ENCODE results near the gene LHFPL3.

The LHFPL3 gene

DNA sequence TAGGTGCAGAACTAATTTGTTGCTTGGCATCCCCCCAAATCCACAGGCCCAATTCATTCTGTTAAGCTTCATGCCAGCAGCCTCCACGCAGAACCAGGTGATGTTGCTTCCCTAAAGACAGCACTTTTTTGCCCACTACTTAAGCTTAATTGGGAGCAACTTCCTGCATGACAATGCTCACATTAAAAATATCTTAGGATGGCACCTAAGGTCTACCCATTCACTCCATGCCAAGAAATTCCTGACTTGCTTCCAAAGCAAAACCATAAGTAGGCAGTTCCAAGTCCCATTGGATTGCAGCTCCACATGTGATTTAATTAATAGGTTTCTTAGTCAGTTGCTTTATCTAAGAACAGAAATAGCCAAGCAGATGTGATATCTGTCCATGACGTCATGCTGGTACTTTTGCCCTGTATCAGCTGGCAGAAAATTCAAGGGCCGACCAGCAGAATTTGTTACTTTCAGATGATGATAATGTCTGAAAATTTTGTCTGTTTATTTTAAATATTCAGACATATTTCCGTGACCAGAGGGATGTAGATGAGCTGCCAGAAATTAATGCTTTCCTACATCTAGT is 325.5 kb downstream of the LHFPL3 start:
- H3K4me1 ChIP-seq (ENCODE audit: control insufficient read depth in 1 of 2, insufficient read depth in 1 of 2, low read depth in 1 of 2, low read length in 1 of 2): no peaks in the 10 kb centered on the region
- no peak overlapping the region for H3K27ac ChIP-seq
- TF ChIP-seq, protein P1, sequence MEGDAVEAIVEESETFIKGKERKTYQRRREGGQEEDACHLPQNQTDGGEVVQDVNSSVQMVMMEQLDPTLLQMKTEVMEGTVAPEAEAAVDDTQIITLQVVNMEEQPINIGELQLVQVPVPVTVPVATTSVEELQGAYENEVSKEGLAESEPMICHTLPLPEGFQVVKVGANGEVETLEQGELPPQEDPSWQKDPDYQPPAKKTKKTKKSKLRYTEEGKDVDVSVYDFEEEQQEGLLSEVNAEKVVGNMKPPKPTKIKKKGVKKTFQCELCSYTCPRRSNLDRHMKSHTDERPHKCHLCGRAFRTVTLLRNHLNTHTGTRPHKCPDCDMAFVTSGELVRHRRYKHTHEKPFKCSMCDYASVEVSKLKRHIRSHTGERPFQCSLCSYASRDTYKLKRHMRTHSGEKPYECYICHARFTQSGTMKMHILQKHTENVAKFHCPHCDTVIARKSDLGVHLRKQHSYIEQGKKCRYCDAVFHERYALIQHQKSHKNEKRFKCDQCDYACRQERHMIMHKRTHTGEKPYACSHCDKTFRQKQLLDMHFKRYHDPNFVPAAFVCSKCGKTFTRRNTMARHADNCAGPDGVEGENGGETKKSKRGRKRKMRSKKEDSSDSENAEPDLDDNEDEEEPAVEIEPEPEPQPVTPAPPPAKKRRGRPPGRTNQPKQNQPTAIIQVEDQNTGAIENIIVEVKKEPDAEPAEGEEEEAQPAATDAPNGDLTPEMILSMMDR (IDR thresholded peaks at IDR 0.05): no peak

DNA sequence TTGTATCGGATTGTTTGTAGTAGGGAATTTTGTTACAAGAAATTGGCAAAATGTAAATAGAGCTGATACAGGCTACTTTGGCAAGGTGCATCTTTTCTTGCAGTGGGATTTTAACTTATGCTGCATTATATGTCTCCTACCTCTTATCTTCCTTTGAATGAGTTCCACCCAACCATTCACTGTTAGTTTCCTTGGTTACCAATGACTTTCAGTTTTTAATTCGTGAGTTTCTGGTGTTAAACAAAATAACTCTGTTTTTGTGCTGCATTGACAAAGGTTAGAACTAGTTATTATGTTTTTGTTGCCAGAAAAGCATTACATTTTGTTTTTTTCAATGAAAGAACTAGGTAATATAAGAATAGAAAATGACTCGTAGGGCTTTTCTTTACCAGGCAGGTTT is 327.2 kb downstream of the LHFPL3 start:
- Histone ChIP-seq H3K4me1 (ENCODE audit: control insufficient read depth in 1 of 2, insufficient read depth in 1 of 2, low read depth in 1 of 2, low read length in 1 of 2) (no peaks in the 10 kb centered on the region), H3K36me3 (no peaks in the 10 kb centered on the region), H3K4me3 (ENCODE audit: low read depth in 1 of 2, low read length in 1 of 2) (no peak overlapping the region), H3K27me3 (no peaks in the 10 kb centered on the region), H3K9me3 (no peaks in the 10 kb centered on the region), H3K27ac (no peak overlapping the region)
- TF ChIP-seq, protein P1 (IDR thresholded peaks at IDR 0.05): no peak

More for the DNA sequence above, 325.5 kb downstream of the LHFPL3 start:
- H3K9me3 ChIP-seq: no peaks in the 10 kb centered on the region
- no peaks in the 10 kb centered on the region for H3K36me3 ChIP-seq
- H3K27me3 ChIP-seq: no peaks in the 10 kb centered on the region
- H3K4me3 ChIP-seq (ENCODE audit: low read depth in 1 of 2, low read length in 1 of 2): no peak overlapping the region

DNA sequence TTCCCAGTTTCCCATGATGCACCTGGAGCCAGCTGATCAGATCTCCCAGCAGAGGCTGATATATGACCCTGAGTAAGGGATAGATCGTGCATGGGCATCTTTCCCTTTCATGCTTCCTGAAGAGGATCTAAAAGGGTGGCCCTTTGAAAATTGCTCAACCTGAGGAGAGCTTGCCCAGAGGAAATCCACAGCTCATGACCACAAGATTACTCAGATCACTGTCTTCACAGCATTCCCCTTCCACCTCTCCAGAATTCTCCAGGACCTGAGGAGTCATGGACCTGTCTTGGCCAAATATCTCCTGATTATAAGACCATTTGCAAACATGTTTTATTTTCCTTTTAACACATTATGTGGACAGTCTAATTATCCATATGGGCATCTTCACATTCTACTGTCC is 328.1 kb downstream of the LHFPL3 start:
- no peaks in the 10 kb centered on the region for H3K27me3 ChIP-seq
- TF ChIP-seq, protein P1 (IDR thresholded peaks at IDR 0.05): no peak
- H3K4me3 ChIP-seq (ENCODE audit: low read depth in 1 of 2, low read length in 1 of 2): no peak overlapping the region
- no peaks in the 10 kb centered on the region for H3K36me3 ChIP-seq
- no peaks in the 10 kb centered on the region for H3K9me3 ChIP-seq
- no peaks in the 10 kb centered on the region for H3K4me1 ChIP-seq (ENCODE audit: control insufficient read depth in 1 of 2, insufficient read depth in 1 of 2, low read depth in 1 of 2, low read length in 1 of 2)
- no peak overlapping the region for H3K27ac ChIP-seq

DNA sequence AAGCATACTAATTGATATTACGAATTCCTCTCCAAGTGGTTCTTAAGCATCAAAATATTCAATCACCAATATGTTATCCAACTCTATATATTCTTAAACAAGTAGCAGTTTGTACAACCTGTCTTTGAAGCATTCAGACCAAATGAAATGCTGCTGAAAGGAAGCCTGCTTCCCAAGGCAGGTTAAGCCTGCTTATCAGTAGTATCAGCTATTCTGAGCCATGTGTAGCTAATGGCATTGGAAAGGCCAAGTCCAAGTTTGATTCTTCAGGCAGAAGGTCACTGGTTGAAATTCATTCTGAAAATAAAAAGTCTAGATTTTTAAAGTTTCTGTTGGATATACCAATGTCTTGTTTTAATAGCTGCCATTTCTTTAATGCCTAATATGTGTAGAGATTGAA is 328.7 kb downstream of the LHFPL3 start:
- H3K27ac ChIP-seq: no peak overlapping the region

DNA sequence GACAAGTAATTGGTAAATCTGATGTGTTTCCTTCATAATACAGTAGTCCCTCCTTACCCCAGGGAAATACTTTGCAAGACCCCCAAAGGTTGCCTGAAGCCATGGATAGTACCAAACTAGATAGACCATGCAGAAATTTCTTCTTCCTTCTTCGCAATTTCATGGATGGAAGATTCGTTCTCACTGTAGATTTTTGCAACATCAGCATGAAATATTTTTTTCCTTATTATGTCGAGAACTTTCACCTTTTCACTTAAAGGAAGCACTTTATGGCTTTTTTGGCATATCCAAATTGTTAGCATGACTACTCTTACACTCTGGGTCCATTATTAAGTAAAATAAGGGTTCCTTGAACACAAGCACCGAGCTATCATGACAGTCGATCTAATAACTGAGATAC is 333.2 kb downstream of the LHFPL3 start:
- no peaks in the 10 kb centered on the region for H3K4me1 ChIP-seq (ENCODE audit: control insufficient read depth in 1 of 2, insufficient read depth in 1 of 2, low read depth in 1 of 2, low read length in 1 of 2)
- H3K36me3 ChIP-seq: no peaks in the 10 kb centered on the region
- H3K9me3 ChIP-seq: no peaks in the 10 kb centered on the region
- TF ChIP-seq, protein P1 (IDR thresholded peaks at IDR 0.05): no peak
- no peak overlapping the region for H3K27ac ChIP-seq
- H3K27me3 ChIP-seq: no peaks in the 10 kb centered on the region
- no peak overlapping the region for H3K4me3 ChIP-seq (ENCODE audit: low read depth in 1 of 2, low read length in 1 of 2)

More for the DNA sequence above, 328.7 kb downstream of the LHFPL3 start:
- no peaks in the 10 kb centered on the region for H3K27me3 ChIP-seq
- no peaks in the 10 kb centered on the region for H3K4me1 ChIP-seq (ENCODE audit: control insufficient read depth in 1 of 2, insufficient read depth in 1 of 2, low read depth in 1 of 2, low read length in 1 of 2)
- TF ChIP-seq, protein P1 (IDR thresholded peaks at IDR 0.05): no peak
- no peaks in the 10 kb centered on the region for H3K9me3 ChIP-seq
- H3K4me3 ChIP-seq (ENCODE audit: low read depth in 1 of 2, low read length in 1 of 2): no peak overlapping the region
- H3K36me3 ChIP-seq: no peaks in the 10 kb centered on the region

Measured in neutrophil (primary cell).